Gastrocnemius medialis (tissue), 4 donors: ENCODE measurements around the gene VPS45.

Source experiments
- CTCF ChIP-seq, 5 experiments: fragments of 450-650 bp in 3 of 5; fragments of 200-600 bp in 2 of 5; sonication (generic) in 2 of 5; IDR thresholded peaks in 4 of 5; conservative IDR thresholded peaks in 1 of 5; 1 replicate in 4 of 5; 2 replicates in 1 of 5; pipeline ENCODE4 v1.5.1; 2016 to 2019; ENCODE audit warnings: antibody characterized with exemption in 5 of 5, mild to moderate bottlenecking in 3 of 5, moderate library complexity in 3 of 5
- POLR2A ChIP-seq, 2 donors: fragments of 450-650 bp; IDR thresholded peaks; one replicate each; pipeline ENCODE4 v1.6.1; 2017; ENCODE audit warnings: antibody characterized with exemption in 2 of 2, mild to moderate bottlenecking in 2 of 2, moderate library complexity in 2 of 2

- TF ChIP-seq CTCF (IDR thresholded peaks at IDR 0.05 in 4 of 5, conservative IDR thresholded peaks at IDR 0.05 in 1 of 5) (no peak), POLR2A (IDR thresholded peaks at IDR 0.05) (no peak)
Observed at GRCh38 chr1:150109586-150109985, 42.0 kb downstream of the VPS45 start.
